Liver (tissue), 9 donors: ENCODE measurements around the gene AGMAT. TPM values are rescaled to one million over a fixed set of nuclear protein-coding genes. Genes with fewer than 3 reads are reported as not detected.
A peak's percentile ranks its signal among the peaks of the same experiment; 100 is the strongest.

Source experiments
- DNase-seq: peaks from one replicate; pipeline ENCODE4 v3.0.0-alpha.2; 2017; ENCODE audit warnings: low spot score
- H3K27ac ChIP-seq, 2 donors: one replicate each; pipeline ENCODE4 v1.7.0; 2013; ENCODE audit warnings: inconsistent platforms in 2 of 2, low read length in 2 of 2, control low read depth in 1 of 2, low read depth in 1 of 2, mild to moderate bottlenecking in 1 of 2
- H3K27me3 ChIP-seq, 4 donors: one replicate each; pipeline versions ENCODE4 v1.6.1 to v1.7.0; 2013; ENCODE audit warnings: low read length in 3 of 4, inconsistent platforms in 1 of 4, mild to moderate bottlenecking in 1 of 4, moderate library complexity in 1 of 4; ENCODE audit not compliant: control insufficient read depth in 4 of 4, insufficient read depth in 4 of 4
- H3K36me3 ChIP-seq, 4 donors: one replicate each; pipeline versions ENCODE4 v1.6.1 to v1.7.0; 2013; ENCODE audit warnings: low read length in 3 of 4, mild to moderate bottlenecking in 3 of 4, low read depth in 1 of 4, moderate library complexity in 1 of 4; ENCODE audit not compliant: control insufficient read depth in 4 of 4, insufficient read depth in 3 of 4
- H3K4me1 ChIP-seq, 4 donors: one replicate each; pipeline versions ENCODE4 v1.6.1 to v1.7.0; 2013; ENCODE audit warnings: low read length in 3 of 4, mild to moderate bottlenecking in 3 of 4, moderate library complexity in 1 of 4; ENCODE audit not compliant: control insufficient read depth in 4 of 4, insufficient read depth in 4 of 4
- H3K4me3 ChIP-seq, 3 donors: one replicate each; pipeline versions ENCODE4 v1.6.1 to v1.7.0; 2013; ENCODE audit warnings: low read length in 3 of 3, control low read depth in 1 of 3, low read depth in 1 of 3, mild to moderate bottlenecking in 1 of 3
- H3K9ac ChIP-seq, 2 donors: one replicate each; pipeline ENCODE4 v1.7.0; 2013; ENCODE audit warnings: low read length in 2 of 2, mild to moderate bottlenecking in 2 of 2, moderate library complexity in 2 of 2, control low read depth in 1 of 2, low read depth in 1 of 2
- H3K9me3 ChIP-seq, 4 donors: one replicate each; pipeline versions ENCODE4 v1.6.1 to v1.7.0; 2013; ENCODE audit warnings: low read length in 3 of 4; ENCODE audit not compliant: control insufficient read depth in 4 of 4
- NR2F2 ChIP-seq: IDR thresholded peaks from 2 replicates; pipeline ENCODE4 v1.6.1; 2016; ENCODE audit warnings: antibody characterized with exemption
- REST ChIP-seq: IDR thresholded peaks from 2 replicates; pipeline ENCODE4 v1.6.1; 2016; ENCODE audit warnings: antibody characterized with exemption, mild to moderate bottlenecking
- RXRA ChIP-seq, 2 donors: IDR thresholded peaks; 2 replicates each; pipeline ENCODE4 v1.6.1; 2017 to 2018; ENCODE audit warnings: antibody characterized with exemption in 2 of 2, mild to moderate bottlenecking in 1 of 2
- SP1 ChIP-seq: IDR thresholded peaks from 2 replicates; pipeline ENCODE4 v1.6.1; 2018; ENCODE audit warnings: antibody characterized with exemption, mild to moderate bottlenecking
- WGBS: extraction: QIAGEN DNeasy Blood & Tissue Kit; methylation state at CpG from one replicate; pipeline ENCODE4 v1.1.7; 2013; 5-methylcytosine and 5-hydroxymethylcytosine counted together
- polyA plus RNA-seq, 2 donors: library from polyadenylated mRNA; stranded (reverse) in 1 of 2; unstranded in 1 of 2; fragments of 200-250 nt in 1 of 2; fragments of >200 nt in 1 of 2; fragmentation: Nextera tagmentation in 1 of 2; extraction: Ambion mirVana in 1 of 2; gene quantifications; one replicate each; pipeline versions ENCODE4 v1.2.1 to v1.2.3, GENCODE V29; 2013 to 2015
- total RNA-seq, 2 donors: library from RNA; depleted of rRNA; stranded (reverse); fragments of >200 nt; gene quantifications; one replicate each; pipeline ENCODE4 v1.2.3, GENCODE V29; 2014
- donor health status: healthy.
- donor health status: healthy.
- donor health status: healthy.
- donor health status: healthy.
- donor health status: healthy.

AGMAT gene
- total and polyA plus RNA-seq, 4 donors = 31.9 to 83.6 (median 40.6) TPM

- TF ChIP-seq REST = no peak
- no peak for TF ChIP-seq NR2F2
Measured at GRCh38 chr1:15618655-15619525, 34.0 kb upstream of the AGMAT start (continued).

DNA sequence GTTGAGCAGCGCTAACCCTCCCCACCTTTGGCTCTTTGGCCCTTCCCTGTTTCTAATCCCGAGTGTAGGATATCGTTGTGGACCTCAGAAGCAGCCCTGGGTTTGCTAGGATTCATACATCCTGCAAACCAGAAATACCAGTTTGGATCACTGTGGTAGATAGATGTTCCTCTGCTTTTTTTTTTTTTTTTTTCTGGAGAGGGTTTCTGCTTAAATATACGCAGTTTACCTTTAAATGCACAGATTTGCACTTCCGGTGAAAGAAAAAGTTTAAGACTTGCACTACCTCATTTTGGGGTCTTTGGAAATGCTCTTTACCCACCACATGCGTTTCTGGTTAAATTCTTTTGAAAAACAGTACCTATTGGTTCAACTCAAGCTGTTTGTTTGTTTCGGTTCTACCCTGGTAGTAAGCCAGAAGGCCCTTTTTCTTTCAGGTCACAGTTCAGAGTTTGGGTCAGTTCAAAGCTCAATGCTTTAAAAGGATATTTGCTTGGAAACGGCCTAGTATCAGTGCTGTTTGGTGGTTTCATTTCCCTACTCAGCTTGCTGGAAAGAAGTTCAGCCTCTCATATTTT is 33.3 kb upstream of the AGMAT start:
- under 1% methylated on average over 8 of the region's 8 CpGs for WGBS
- no peak for DNase-seq
- no peaks in the 10 kb centered on the region for H3K36me3 ChIP-seq

More for the DNA sequence above, 33.3 kb upstream of the AGMAT start:
- no peak for TF ChIP-seq SP1
- peak in 1 of 2 donors; percentile 86 for TF ChIP-seq RXRA (IDR thresholded peaks at IDR 0.05)
- peak; percentile 90 for TF ChIP-seq NR2F2
- TF ChIP-seq REST = peak; percentile 7
- Histone ChIP-seq H3K4me1 (peaks cover 8 to 57% (median 44%) of the 10 kb centered on the region in 4 donors), H3K9me3 (no peaks in the 10 kb centered on the region), H3K27ac (peak overlapping the region; percentile 97 to 99), H3K9ac (peak overlapping the region; percentile 86 to 97), H3K27me3 (no peaks in the 10 kb centered on the region), H3K4me3 (peak overlapping the region; percentile 85 to 88 (median 85))
